Measurements from ENCODE around the gene TMEM106B.

The TMEM106B gene

DNA sequence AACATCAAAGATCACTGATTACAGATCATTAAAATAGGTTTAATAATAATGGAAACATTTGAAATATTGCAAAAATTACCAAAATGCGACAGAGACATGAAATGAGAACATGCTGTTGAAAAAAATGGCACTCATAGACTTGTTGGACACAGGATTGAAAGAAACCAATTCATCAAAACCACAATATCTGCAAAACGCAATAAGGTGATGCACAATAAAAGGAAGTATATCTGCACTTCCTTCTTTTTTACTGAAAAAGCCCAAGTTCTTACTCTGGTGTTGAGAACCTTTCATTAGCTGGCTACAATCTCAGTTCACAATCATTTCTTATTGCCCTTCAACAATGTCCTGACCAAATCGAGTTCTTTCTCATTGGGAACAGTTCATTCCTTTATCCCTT is 28.7 kb downstream of the TMEM106B start:
- peaks cover 37% of the 10 kb centered on the region for H3K36me3 Mint-ChIP-seq (ENCODE audit: low read depth)
- H3K4me1 Mint-ChIP-seq (ENCODE audit: low read depth): peaks cover 17% of the 10 kb centered on the region
- no peak overlapping the region for H3K27ac Mint-ChIP-seq
- H3K4me3 Mint-ChIP-seq: no peak overlapping the region
- peaks cover 6% of the 10 kb centered on the region for H3K9me3 Mint-ChIP-seq
- no peak for DNase-seq
- no peaks in the 10 kb centered on the region for H3K27me3 Mint-ChIP-seq

DNA sequence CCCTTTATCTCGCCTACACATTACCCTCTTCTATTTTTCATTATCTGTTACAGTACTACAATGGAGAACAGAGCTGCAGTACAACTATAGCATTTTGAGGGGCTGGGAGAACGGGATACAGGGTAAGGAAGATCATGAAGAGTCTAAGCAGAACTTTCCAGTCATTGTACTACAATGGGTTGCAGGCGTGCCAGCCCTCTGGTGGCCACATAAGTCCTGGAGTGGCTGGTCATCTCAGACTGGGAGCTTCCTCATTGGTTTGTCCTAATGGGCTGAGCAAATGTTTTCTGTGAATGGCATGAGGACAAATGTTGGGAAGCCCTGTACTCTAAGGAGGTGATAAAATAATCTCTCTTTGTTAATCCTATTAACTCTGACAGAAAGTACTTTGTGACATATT is 33.0 kb downstream of the TMEM106B start:
- H3K4me1 Mint-ChIP-seq (ENCODE audit: low read depth): peaks cover 15% of the 10 kb centered on the region
- H3K4me3 Mint-ChIP-seq: no peak overlapping the region
- no peak overlapping the region for H3K27ac Mint-ChIP-seq
- no peak for DNase-seq
- H3K36me3 Mint-ChIP-seq (ENCODE audit: low read depth): peaks cover 15% of the 10 kb centered on the region
- no peaks in the 10 kb centered on the region for H3K27me3 Mint-ChIP-seq
- H3K9me3 Mint-ChIP-seq: no peaks in the 10 kb centered on the region

DNA sequence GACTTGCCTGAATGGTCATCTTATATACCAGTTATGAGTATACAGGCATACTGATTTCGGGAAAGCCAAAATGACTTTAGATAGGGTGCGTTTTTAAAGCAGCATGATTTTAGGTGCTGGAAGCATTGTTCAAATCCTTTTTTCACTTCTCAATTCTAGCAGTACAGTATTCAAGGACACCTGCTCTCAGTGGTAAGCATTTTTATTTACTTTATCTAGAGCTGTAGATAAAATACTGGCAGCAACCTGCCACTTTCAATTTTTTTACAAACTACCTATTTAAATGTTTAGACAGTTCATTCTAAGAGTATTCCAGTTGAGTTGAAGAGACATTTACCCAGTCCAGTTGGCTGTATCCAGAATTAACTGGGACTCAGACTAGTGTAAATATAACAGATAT is 33.6 kb downstream of the TMEM106B start:
- no peak overlapping the region for H3K4me3 Mint-ChIP-seq
- H3K9me3 Mint-ChIP-seq: no peaks in the 10 kb centered on the region
- peaks cover 9% of the 10 kb centered on the region for H3K4me1 Mint-ChIP-seq (ENCODE audit: low read depth)
- no peaks in the 10 kb centered on the region for H3K27me3 Mint-ChIP-seq
- no peak overlapping the region for H3K27ac Mint-ChIP-seq
- no peak for DNase-seq
- H3K36me3 Mint-ChIP-seq (ENCODE audit: low read depth): peaks cover 10% of the 10 kb centered on the region

DNA sequence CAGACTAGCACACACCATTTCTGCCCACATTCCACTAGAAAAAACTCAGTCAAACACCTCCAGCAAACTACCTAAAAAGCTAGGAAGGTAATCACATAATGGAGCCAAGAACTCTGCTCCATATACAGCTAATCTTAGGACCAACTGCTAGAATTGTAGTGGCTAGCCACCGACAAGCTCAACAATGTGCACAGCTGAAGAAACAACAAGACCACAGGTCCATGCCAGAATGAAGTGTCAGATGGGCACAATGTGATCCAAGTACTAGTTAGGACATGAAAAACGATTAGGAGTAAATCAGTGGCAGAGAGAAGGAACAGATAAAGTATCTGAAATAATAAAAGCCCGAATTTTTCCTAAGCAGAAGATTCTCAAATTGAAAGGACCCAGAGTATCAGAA is 38.6 kb downstream of the TMEM106B start:
- H3K4me3 Mint-ChIP-seq: no peak overlapping the region
- no peak overlapping the region for H3K27ac Mint-ChIP-seq

DNA sequence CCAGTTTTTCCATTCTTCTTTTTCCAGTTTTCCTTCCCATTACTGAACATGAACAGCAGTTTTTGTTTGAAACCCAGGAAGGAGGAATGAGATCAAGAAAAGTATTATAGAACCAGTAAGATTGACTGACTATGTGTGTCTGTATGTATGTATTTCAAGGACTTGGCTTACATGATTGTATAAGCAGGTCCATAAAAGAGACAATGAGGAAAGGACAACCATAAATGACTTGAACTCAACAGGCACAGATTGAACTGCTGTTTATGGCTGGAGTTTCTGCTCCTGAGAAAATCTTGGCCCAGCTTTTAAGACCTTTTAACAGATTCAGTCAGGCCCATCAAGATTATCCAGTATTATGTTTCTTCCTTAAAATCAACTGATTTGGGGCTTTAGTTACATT is 39.1 kb downstream of the TMEM106B start:
- no peaks in the 10 kb centered on the region for H3K27me3 Mint-ChIP-seq
- peaks cover 7% of the 10 kb centered on the region for H3K36me3 Mint-ChIP-seq (ENCODE audit: low read depth)
- DNase-seq: no peak
- H3K4me1 Mint-ChIP-seq (ENCODE audit: low read depth): peaks cover 1% of the 10 kb centered on the region
- no peak overlapping the region for H3K4me3 Mint-ChIP-seq
- peaks cover 19% of the 10 kb centered on the region for H3K9me3 Mint-ChIP-seq
- H3K27ac Mint-ChIP-seq: no peak overlapping the region

More for the DNA sequence above, 38.6 kb downstream of the TMEM106B start:
- peaks cover 7% of the 10 kb centered on the region for H3K36me3 Mint-ChIP-seq (ENCODE audit: low read depth)
- H3K4me1 Mint-ChIP-seq (ENCODE audit: low read depth): no peaks in the 10 kb centered on the region
- H3K27me3 Mint-ChIP-seq: no peaks in the 10 kb centered on the region
- H3K9me3 Mint-ChIP-seq: peaks cover 19% of the 10 kb centered on the region
- DNase-seq: no peak

DNA sequence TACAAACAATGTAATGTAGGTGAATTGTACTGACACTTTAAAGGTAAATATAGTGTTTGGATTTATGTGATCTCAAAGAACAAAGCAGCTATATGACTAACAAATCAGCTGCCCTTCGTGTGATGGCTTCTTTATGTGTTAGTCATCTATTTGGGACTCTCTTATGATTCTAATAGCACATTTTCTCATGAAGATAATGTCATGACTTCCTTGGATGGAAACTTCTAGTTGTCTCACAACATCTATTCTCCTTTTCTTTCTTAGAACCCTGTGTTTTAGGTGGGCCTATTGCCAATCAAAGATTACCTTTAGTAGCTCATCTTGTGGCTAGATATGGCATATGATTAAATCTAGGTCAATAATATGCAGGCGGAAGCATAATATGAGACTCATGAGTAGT is 45.0 kb downstream of the TMEM106B start:
- Mint-ChIP-seq H3K36me3 (ENCODE audit: low read depth) (peaks cover 7% of the 10 kb centered on the region), H3K27me3 (no peaks in the 10 kb centered on the region), H3K27ac (peak overlapping the region; percentile 69), H3K9me3 (peaks cover 19% of the 10 kb centered on the region), H3K4me1 (ENCODE audit: low read depth) (peaks cover 20% of the 10 kb centered on the region), H3K4me3 (no peak overlapping the region)
- no peak for DNase-seq

DNA sequence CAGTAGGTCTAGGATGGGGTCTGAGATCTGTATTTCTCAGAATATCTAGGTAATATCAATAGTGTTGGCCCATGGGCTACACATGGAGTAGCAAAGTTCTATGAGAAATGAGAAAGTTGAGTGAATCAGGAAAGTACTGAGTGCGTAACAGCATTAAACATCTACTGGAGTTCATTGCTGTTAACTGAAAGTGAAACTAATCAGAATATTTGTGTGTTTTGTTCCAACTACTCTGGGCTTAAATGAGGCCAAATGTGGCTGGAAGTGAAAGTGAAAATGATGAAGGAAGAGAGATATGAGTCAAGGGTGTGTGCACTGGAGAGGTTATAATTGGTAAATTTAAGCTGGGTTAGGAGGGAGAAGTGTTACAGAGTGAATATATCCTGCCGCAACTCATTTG is 46.5 kb downstream of the TMEM106B start:
- Mint-ChIP-seq H3K9me3 (peaks cover 6% of the 10 kb centered on the region), H3K27me3 (no peaks in the 10 kb centered on the region)

DNA sequence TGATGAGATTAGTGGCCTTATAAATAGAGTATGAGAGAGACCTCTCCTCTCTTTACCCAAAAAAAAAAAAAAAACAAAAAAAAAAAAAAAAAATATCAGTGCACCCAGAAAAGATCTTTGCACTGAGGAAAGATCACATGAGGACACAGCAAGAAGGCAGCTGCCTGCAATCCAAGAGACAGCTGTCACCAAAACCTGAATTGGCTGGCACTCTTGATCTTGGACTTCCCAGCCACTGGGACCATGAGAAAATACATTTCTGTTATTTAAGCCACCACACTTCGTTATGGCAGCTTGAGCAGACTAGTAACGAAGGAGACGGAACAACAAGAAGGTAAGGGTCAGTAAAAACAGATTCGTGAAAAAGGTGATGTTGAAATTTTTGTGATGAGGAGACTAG is 47.0 kb downstream of the TMEM106B start:
- Mint-ChIP-seq H3K4me1 (ENCODE audit: low read depth) (peaks cover 20% of the 10 kb centered on the region), H3K27me3 (no peaks in the 10 kb centered on the region), H3K27ac (no peak overlapping the region), H3K4me3 (no peak overlapping the region), H3K36me3 (ENCODE audit: low read depth) (no peaks in the 10 kb centered on the region), H3K9me3 (peaks cover 3% of the 10 kb centered on the region)
- no peak for DNase-seq

More for the DNA sequence above, 46.5 kb downstream of the TMEM106B start:
- no peak overlapping the region for H3K27ac Mint-ChIP-seq
- H3K4me1 Mint-ChIP-seq (ENCODE audit: low read depth): peaks cover 20% of the 10 kb centered on the region
- no peak for DNase-seq
- H3K4me3 Mint-ChIP-seq: no peak overlapping the region
- H3K36me3 Mint-ChIP-seq (ENCODE audit: low read depth): peaks cover under 1% of the 10 kb centered on the region

DNA sequence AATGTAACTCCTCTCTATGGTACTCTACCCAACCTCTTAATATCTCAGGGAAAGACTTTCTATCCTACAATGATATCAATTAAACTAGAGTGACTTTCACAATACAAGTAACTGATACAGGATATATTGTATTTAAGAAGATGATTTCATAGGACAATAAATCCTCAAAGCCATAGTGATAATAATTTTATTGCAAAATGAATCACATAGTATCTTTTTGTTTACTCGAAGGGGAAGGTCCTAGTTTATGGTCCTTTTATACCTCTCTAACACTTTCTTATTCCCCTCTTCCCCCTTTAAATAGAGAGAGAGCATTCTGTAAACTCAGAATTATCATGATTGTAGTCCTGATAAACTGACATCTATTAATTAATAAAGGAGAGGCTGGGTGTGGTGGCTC is 56.4 kb downstream of the TMEM106B start:
- Mint-ChIP-seq H3K4me1 (ENCODE audit: low read depth) (no peaks in the 10 kb centered on the region), H3K27ac (no peak overlapping the region), H3K36me3 (ENCODE audit: low read depth) (no peaks in the 10 kb centered on the region), H3K27me3 (no peaks in the 10 kb centered on the region), H3K9me3 (no peaks in the 10 kb centered on the region), H3K4me3 (no peak overlapping the region)
- DNase-seq: no peak

DNA sequence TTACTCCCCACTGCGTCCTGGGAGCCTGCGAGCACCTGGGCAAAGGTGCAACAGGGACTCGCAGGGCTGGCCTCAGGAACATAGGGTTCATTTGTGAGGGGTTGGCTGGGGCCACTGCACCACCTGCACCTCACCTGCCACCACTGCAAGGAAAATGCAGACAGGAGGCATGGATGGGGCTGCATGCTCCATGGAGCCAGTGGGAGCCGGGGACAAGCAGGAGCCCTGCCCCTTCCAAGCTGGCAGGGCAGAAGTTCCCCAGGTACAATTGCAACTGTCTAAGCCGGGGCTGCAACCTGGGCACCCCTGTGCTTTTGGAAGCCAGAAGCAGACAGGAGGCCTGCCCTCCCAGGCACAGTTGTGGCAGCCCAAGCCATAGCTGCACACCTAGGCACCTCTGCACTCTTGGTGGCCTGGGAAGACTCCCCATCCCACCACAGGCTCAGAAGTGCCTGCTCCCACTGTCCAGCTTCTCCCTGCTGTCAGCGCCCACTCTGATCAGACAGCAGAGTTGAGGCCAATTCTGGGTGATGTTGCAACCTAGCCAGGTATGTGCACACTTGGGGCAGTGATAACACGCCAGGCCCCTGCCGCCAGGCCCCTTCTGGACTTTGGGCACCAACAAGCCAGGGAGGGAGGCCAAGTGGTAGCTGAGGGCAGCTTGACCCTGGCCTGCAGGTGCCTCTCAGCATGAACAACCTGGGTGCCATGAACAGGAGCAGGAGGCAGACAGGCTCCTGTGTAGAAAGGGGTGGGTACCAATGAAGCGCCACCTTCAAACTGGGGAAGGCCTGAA is 58.2 kb downstream of the TMEM106B start:
- Mint-ChIP-seq H3K27me3 (no peaks in the 10 kb centered on the region), H3K4me3 (no peak overlapping the region), H3K36me3 (ENCODE audit: low read depth) (no peaks in the 10 kb centered on the region), H3K27ac (no peak overlapping the region), H3K4me1 (ENCODE audit: low read depth) (no peaks in the 10 kb centered on the region), H3K9me3 (no peaks in the 10 kb centered on the region)
- no peak for DNase-seq

DNA sequence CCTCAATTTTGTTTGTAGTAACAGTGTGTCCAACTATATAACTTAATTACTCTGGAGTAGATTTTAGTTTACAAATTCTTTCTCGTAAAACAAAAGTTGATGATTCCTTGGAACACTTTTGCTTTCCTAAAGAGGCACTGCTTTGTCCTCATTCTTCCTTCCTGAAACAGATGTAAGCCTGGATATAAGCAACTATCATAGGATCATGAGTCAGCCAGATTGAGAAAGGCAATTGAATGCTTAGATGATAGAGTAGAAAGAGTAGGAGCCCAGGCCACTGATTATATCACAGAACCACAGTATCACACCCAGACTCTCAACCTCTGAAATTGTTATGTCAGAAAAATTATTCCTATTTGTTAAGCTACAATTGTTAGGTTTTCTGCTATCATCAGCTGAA is 69.9 kb downstream of the TMEM106B start:
- no peak overlapping the region for H3K4me3 Mint-ChIP-seq
- H3K9me3 Mint-ChIP-seq: no peaks in the 10 kb centered on the region
- H3K27ac Mint-ChIP-seq: no peak overlapping the region
- no peak for DNase-seq
- peaks cover 2% of the 10 kb centered on the region for H3K27me3 Mint-ChIP-seq
- H3K36me3 Mint-ChIP-seq (ENCODE audit: low read depth): no peaks in the 10 kb centered on the region
- H3K4me1 Mint-ChIP-seq (ENCODE audit: low read depth): peaks cover 4% of the 10 kb centered on the region

DNA sequence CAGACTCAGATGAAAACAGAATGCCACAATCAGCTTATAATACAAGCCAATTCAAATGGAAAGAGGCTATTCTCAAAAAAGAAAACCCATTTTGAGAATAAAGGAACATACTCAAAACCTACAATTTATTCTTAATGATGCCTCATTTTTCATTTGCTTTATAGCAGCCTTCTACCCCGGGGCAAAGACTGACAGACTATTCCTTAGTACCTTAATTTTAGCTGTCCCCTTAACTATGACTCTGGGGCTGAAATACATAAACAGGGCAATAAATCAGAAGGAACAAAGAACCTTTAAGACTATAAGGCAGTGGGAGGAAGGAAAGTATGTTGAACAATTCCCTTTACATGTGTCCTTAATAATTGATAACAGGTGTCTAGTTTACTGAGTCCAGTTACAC is 76.8 kb downstream of the TMEM106B start:
- Mint-ChIP-seq H3K27ac (no peak overlapping the region), H3K4me3 (no peak overlapping the region), H3K27me3 (peaks cover 2% of the 10 kb centered on the region), H3K9me3 (peaks cover 11% of the 10 kb centered on the region), H3K4me1 (ENCODE audit: low read depth) (no peaks in the 10 kb centered on the region), H3K36me3 (ENCODE audit: low read depth) (no peaks in the 10 kb centered on the region)
- DNase-seq: no peak

DNA sequence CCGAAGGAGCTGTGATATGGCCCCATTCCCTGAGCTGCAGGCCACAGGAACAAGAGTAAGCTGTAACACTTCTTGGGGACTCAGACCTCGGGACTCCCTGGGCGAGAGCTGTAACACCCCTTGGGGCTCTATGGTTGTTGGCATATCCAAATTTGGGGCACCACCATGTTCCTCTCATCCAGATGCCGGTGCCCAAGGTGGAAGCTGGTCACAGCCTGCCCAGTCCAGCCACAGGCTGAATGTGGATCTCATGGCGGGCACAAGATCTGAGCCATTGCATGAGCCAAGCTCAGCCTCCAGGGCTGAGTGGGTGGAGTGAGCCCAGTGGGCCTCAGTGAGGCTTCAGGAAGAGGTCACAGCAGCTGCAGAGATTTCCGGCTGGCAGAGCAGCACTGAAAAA is 78.9 kb downstream of the TMEM106B start:
- H3K27me3 Mint-ChIP-seq: no peaks in the 10 kb centered on the region
- no peak overlapping the region for H3K4me3 Mint-ChIP-seq
- H3K36me3 Mint-ChIP-seq (ENCODE audit: low read depth): no peaks in the 10 kb centered on the region
- DNase-seq: no peak
- peaks cover 11% of the 10 kb centered on the region for H3K9me3 Mint-ChIP-seq
- H3K27ac Mint-ChIP-seq: no peak overlapping the region
- H3K4me1 Mint-ChIP-seq (ENCODE audit: low read depth): no peaks in the 10 kb centered on the region

DNA sequence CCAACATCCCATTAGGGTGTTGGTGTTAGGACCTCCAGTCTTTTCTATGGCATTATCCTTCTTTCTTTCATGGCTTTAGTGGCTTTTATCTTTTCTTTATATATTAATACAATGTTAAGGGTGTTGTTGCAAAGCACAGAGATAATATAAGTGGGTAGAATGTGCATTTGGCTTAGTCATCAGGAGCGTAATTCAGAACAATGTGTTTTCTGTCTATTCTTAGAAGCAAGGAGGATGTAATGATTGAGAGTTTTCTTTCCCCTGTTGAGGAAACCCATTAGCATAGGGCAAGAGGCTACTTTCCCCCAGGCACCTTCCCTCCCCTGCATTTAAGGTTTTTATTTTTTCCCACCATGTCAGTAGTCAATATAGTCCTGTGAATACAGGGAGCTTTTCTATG is 79.7 kb downstream of the TMEM106B start:
- DNase-seq: no peak
- peaks cover 11% of the 10 kb centered on the region for H3K9me3 Mint-ChIP-seq
- H3K4me1 Mint-ChIP-seq (ENCODE audit: low read depth): peaks cover 2% of the 10 kb centered on the region
- H3K27ac Mint-ChIP-seq: no peak overlapping the region
- H3K4me3 Mint-ChIP-seq: no peak overlapping the region
- H3K27me3 Mint-ChIP-seq: no peaks in the 10 kb centered on the region
- no peaks in the 10 kb centered on the region for H3K36me3 Mint-ChIP-seq (ENCODE audit: low read depth)

DNA sequence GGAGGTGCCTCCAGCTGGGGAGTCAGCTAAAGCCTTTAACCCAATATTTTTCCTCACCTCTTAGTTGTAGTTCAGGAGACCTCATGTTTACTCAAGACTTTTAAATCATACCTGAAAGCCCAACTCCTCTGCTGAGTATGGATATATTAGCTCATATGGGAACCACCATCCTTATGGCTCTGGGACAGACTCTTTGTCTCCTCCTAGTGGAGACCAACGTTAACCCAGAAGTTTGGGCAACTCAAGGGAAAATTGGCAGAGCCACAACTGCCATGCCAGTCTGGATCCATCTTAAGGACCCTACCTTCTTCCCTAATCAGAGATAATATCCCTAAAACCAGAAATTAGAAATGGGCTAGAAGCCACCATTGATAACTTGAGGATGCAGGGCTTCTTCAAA is 80.8 kb downstream of the TMEM106B start:
- H3K27me3 Mint-ChIP-seq: no peaks in the 10 kb centered on the region

More for the DNA sequence above, 80.8 kb downstream of the TMEM106B start:
- H3K27ac Mint-ChIP-seq: no peak overlapping the region
- H3K4me1 Mint-ChIP-seq (ENCODE audit: low read depth): peaks cover 2% of the 10 kb centered on the region
- H3K9me3 Mint-ChIP-seq: peaks cover 11% of the 10 kb centered on the region
- DNase-seq: no peak
- no peaks in the 10 kb centered on the region for H3K36me3 Mint-ChIP-seq (ENCODE audit: low read depth)
- no peak overlapping the region for H3K4me3 Mint-ChIP-seq
